GM18502 (cell line): Measurements from ENCODE around the gene AIFM1.
"Not testable (repeated sequence)": the region's sequence is repeated elsewhere in the genome, so short reads cannot be mapped to it uniquely, and the experiment has no call there.

Source experiments
- ATAC-seq: cut with Tn5 transposase; IDR thresholded peaks from one replicate; pipeline ENCODE4 v1.9.1; 2021; ENCODE audit warnings: mild to moderate bottlenecking; ENCODE audit not compliant: unreplicated experiment, poor library complexity

AIFM1 gene

DNA sequence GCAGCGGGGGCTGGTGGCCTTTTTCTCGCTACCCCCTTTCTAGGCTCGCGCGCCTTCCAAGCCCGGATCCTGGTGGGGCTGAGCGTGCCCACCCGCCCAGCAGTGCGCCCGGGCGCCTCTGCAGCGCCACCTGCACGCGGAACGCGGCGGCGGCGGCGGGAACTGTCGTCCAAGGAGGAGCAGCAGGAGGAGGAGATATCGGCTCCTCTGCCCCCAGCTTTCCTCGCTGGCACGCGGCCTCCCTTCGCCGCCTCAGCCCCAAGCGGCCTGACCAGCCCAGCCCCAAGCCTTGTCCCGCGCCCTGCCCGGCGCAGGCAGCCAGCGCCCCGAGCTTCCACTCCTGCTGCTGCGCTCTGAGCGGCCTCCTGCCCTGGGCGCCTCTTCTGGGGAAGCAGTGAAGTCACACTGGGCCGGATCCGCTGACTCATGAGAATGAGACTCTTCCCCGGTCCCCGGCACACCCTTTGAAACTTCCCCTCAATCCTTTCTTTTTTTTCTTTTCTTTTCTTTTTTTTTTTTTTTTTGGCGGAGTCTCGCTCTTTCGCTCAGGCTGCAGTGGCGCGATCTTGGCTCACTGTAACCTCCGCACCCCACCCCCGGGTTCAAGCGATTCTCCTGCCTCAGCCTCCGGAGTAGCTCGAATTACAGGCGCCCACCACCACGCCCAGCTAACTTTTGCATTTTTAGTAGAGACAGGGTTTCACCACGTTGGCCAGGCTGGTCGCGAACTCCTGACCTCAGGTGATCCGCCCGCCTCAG lies 44.7 kb downstream of the AIFM1 start:
- ATAC-seq = peak; percentile 59

DNA sequence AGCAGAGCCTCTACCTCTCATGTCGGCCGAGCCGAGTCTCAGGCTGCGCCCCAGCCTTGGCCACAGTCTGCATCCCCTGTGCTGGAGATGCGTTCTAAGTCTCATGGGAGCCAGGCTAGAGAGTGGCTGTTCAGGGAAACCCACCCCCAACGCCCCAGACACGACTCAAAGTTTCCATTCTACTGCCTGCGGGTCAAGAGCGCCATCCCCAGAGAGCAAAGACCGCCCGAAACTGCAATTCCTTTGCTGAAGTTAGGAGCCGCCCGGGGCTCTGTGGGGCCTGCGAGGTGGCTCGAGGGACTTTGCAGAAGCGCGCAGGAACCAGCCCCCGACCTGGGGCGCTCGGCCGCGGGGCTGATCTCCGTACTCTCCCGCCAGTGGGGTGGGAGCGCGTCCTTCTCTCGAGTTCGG lies 45.3 kb downstream of the AIFM1 start:
- ATAC-seq = peak; percentile 39

DNA sequence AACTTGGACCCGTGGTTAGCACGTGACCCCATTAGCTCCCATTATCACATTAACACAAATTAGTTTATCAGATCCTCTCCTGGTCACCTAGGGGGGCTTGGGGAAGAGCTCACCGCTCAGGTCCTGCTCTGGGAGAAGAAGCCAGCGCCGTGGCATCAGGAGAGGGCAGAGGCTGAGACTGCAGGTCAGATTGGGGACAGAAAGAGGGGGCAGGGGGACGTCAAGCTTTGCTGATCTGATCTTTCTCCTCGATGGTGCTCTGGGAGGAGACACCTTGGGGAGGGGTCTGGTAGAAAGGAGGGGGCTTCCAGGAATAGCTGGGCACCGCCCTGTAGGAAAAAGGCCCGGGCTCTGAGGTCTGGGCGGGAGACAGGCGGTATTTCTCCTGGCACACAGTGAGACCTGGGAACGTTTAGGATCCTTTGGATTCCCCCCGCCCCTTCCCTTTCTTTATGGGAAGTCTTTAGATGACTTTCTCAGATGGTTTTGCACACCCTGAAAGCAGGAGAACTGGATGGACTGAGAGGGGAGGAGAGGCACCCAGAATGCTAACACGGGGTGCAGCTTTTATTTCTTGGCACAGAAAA lies 46.2 kb downstream of the AIFM1 start:
- ATAC-seq = no peak

DNA sequence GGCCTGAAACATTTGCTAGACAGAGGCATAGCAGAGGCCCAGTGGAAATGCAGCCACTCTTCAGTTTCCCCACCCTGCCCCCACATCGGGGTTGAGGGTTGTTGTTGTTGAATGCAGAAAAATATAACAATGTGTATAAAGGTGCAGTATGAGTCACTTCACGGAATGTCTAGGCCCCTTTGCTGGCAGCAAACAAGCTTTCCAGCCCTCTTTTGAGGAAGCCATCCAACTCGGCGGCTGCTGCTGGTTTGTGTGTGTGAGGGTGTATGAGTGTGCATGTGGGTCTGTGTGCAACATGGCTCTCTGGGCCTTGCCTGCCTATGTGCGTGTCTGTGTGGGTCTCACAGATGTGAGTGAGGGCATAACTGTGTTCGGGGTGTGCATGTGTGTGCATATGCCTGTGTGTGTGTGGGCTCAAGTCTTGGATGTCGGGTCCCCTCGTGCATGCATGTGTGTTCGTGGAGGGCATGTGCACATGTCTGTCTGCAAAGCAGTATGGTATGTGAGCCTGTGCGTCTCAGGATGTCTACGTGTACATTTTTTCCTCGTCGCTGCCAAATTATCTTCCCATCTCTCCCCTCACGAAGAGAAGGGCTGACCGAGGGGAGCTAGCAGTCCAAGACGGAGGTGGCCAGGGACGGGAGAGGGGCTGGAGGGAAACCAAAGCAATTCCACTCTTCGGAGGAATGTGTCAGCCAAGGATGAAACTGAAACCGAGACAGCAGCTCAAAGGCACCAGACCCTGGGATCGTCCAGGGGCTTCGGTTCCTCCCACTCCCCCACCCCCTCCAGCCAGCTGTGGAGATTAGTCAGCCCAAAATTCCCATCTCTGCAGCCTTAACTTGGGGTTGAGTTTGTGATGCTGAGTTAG lies 47.0 kb downstream of the AIFM1 start:
- no peak for ATAC-seq

DNA sequence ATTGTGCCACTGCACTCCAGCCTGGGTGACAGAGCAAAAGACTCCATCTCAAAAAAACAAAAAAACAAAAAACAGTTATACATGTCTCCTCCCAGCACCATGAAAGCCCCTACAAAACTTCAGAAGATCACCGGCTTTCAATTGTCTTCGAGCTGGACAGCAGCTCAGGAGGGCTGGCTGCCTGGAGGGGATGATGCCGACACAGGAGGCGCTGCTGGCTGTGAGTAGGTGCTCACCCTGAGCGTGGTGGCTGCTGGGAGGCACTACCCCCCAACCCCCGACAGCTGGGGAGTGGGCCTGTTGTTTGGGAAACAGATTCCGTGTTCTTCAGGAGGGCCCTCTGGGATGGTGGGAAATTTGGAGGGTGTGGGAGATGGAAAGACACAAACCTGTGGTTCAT lies 48.5 kb downstream of the AIFM1 start:
- no peak for ATAC-seq

DNA sequence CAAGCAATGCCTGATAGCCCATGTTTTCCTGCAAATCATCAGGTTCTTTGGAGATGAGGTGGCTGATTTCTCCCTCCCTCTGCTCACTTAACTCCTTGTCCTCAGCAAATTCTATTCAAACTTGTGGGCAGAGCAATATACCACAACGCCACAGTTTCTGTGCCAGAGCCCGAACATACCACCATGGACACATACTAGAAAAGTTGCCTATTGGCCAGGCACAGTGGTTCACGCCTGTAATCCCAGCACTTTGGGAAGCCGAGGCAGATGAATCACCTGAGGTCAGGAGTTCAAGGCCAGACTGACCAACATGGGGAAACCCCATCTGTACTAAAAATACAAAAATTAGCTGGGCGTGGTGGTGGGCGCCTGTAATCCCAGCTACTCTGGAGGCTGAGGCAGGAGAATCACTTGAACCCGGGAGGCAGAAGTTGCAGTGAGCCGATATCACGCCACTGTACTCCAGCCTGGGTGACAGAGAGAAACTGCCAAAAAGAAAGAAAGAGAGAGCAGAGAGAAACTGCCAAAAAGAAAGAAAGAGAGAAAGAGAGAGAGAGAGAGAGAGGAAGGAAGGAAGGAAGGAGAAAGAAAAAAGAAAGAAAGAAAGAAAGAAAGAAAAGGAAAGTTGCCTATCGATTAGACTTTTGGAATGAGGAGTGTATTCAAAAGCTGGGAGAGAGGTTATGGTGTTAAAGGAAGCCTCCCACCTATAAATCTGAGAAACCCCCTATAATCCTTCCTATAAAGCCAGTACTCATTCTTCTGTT lies 50.3 kb downstream of the AIFM1 start:
- not testable (repeated sequence) for ATAC-seq

DNA sequence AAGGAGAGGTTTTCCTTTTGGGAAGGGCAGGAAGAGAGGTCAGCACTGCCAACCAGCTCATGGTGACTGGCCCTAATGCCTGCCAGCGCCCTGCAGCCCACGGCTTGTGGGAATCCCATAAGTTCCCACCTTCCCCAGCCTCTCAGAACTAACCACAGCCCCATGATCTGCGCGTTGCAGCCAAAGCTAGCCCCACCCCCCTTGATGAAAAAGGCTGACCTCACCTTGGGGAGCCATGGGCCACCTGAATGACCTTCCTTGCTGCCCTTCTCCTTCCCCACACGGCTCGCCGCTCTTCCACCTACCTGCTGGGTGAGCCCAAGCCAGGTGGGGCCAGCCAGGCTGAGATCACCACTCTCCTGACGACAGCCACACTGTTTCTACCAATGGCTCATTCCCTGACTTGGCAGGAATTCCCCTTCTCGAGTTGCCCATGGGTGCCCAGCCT lies 51.5 kb downstream of the AIFM1 start:
- ATAC-seq = no peak

DNA sequence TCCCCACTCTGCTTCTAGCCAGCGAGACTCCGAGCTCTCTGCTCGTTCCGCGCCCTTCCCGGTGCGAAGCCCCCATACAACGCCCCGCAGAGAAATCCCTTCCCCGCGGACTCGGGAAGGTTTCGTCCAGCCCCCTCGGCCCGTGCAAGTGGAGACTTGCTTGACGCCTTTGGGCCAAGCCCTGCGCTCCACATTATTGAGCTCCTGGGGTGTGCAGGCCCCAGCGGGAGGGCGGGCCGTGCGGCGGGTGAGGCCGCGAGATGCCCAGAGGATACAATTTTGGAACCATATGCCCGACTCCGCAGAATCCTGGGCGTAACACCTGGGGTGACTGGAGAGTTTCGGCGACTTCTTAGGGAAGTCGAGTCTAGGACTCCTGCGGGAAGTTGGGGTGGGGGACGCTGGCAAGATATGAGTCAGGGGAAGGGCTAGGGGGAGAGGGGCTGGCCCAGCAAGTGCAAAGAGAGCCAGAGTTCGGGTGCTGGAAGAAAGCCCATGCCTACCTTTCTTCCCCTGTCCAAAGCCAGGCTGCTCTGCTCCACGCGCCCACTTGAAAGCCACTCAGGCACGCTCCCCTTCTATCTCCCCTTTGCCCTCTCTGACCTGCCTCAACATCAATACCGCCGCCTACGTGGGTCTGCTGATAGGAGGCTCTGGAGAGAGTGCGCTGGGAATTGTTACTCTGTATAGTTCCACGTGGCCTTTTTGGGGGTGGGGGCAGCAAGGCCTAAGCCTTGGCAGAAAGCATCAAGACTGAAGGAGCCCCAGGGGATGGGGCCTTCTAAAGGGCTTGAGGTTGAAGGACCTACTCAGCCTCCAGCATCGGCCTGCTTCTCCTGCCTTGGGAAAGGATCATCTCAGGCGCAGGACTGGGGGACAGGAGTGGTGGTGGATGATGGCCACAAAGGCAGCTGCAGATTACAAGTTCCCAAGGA lies 54.2 kb downstream of the AIFM1 start:
- no peak for ATAC-seq

DNA sequence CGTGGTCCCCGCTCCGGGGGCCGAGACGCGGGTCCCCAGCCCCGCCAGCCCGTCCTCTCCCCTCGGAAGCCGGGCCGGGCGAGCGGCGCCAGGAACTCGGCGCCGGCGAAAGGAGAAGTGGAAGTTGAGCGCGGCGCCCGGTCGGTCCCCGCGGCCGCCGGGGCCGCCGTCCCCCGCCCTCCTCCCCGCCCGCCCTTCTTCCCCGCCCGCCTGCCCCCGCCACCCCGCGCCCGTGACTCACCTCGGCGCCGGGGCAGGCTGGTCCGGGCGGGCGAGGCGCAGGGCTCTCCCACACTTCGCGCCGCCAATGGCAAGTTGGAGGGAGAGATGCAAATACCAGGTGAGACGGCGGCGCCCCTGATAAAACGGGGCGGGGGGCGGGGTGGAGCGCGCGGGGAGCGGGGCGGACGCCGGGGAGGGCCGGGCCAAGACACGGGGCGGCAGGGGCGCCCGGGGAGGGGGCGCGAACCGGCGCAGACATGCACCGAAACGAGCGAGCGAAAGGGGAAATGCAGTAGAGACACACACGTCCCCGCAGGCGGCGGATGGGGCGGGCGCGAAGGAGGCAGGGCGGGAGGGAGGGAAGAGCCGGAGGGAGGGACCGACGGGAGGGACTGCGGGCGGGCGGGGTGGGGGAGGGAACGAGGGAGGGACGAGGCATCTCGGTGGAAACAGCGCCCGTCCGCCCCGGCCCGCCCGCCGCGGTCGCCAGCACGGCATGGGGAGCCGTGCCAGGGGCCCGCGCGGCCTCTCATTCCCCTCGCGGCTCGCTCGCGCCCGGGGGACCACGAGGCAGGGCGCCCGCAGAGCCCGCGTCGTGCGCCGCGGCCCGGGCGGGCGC lies 55.0 kb downstream of the AIFM1 start, which contains the start of gene ELF4:
Gene ELF4 (minus strand): TSS at position 119 of the 841 bp plus-strand sequence. CDS start 29,167 bp downstream, outside the sequence.
- ATAC-seq = peak; percentile 39

DNA sequence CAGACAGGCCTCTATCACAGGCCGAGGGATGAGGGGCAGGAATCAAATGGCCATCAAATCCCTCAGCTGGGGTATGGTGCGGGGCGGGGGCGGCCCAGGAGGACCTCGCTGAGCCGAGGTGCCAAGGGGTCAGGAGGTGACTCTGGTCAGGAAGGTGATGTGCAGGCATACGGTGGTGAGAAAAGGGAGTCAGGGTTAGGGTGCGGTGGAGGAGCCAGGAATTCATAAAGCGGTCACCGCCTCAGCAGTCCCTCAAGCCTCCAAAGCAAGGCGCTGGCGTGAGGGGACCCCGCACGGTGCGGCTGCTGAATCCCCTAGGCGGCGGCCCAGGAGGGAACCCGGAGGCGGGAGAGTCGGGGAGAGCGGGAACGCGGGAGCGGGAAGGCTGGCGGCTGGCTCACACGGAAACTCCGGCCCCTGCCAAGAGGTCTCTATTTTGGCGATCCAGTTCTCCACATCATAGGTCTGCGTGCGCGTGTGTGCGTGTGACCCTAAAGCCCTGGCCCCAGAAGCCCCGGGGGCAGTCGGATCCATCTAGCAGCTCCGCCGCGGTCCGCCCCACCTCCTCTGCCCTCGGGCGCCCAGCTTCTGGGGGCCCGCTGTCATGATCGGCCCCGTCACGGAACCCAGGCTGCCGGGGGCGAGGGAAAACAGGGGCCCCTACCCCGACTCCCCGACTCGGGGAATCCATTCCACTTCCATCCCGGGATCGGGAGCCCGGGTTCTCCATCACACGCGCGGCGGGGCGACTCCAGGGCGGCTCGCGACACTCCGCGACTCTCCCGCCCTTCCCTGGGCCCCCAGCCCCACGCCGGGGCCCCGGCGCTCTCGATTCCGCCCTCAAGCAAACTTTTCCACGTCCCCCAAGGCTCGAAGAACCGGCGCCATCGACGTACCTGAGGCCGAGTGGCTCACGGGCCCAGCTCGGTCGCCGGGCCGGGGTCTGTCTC lies 55.9 kb downstream of the AIFM1 start:
- peak; percentile 17 for ATAC-seq

DNA sequence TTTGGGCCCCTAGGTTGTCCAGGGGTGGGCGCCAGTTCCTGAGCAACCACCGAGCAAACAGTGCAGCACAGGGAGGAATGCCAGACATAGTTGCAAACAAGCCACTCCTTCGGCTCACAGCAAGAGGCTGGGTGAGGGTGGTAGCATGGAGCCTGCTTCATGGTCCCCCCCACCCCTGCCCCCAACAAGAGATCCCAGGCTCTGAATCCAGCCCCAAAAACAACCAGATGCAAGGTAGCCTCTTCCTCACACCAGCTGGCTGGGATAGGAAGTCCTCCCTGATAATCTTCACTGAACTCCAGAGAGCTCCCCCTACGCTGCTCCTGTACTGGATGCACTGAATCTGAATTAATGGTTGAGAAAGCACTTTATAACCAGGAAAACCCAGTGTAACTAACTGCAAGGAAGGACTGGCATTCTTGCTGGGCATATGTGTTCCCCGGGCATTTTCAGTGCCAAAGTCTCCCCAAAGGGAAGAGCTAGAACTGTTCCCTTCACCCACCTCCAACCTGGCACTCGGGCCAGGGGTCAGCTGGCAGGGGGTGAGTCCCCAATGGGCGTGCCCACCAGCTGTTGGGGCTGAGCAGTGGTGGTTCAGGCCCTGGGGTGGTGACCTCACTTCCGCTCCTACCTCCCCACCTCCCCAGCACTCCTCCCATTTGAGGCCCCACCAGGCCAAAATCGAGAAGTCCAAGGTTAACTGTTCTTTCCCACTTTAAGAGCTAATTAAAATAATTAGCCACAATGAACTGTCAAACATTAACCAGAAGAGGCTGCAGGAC lies 56.8 kb downstream of the AIFM1 start:
- ATAC-seq = peak; percentile 66

DNA sequence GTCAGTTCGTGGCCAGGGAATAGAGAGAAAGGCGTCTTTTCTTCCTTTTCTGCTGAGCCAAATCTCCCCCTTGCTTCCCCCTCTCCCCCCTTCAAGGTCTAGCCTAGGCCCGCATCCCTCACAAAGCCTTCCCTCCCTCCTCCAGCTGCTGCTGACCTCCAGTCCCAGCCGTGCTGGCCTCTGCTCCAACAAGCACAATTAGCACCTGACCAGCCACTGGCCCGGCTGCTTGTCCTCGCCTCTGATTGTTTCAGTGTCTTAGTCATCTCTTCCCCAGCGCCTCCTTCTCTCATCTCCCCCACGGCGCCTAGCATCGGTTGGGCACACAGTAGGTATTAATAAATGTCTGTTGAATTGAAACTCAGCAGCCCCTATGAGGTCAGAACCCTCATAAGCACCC lies 59.6 kb downstream of the AIFM1 start:
- ATAC-seq = no peak

DNA sequence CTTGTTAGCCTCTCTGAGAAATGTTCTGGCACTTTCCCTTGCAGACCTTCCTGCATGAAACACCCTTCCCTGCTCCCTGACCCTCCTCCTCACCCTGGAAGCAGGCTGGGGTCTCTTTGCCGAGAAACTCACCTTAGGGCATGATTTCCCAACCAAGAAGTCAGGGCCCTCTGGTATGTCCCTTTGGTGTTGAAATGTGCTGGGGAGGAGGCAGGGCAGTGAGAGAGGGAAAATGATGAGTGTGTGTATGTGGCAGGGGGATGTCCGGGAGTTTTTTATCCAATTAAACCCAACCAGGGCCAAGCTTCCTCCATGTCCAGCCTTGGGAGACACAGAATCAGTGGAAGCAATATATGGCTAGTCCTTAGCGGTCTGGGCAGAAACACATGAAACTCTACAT lies 60.4 kb downstream of the AIFM1 start:
- ATAC-seq = no peak

DNA sequence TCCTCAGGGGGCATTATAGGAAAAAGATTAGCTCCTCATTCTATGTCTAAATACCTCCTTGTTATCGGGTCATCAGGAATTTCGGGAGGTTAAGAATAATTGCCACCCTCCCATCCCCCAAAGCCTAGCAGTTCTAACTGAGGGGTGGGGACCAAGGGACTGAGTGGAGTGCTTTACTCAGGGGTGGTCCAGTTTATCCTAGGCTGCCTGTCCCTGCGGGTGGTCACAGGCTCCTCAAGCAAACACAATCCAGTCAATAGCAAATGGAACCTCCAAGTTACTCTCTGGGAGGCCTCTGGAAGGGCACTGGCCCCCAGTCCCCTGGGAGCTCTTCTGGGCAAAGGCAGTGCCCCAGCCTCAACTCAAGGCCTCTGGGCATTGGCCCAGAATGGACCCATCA lies 62.0 kb downstream of the AIFM1 start:
- no peak for ATAC-seq

DNA sequence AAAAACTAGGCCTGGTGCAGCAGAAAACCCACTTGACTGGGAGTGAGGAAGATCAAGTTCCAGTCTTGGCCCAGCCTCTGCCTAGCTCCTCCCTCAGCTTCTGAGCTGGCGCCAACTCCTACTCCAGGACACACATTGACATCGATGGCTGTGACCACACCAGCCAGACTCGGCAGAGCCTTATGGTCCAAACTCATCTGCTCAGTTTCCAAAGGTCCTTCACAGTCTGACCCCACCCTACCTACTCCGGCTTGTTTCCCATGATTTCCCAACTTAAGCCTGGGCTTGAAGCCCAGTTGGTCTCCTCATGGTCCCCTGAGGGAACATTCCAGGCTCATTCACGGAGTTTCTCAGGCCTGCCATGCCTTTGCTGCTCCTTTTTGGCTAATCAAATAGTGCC lies 65.5 kb downstream of the AIFM1 start:
- no peak for ATAC-seq

DNA sequence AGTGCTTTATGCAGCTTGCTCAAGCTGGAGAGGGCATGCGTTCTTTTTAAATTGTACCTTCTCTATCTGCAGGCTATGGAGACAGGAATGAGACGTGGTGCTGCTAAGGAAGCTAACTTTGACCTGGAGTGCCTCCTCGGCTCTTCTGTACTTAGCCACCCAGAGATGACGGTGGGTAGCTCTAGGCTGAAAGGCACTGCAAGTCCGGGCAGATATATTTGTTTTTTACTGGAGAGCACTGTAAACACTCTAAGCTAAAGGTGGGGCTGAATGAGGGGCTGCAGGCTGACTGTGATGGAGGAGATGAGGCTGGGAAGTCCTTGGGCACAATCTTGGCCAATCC lies 67.5 kb downstream of the AIFM1 start:
- ATAC-seq = no peak
